Ovary (tissue), 3 donors: ENCODE measurements around the gene LARGE1.

Source experiments
- POLR2A ChIP-seq: fragments of 450-650 bp; IDR thresholded peaks from one replicate; pipeline ENCODE4 v1.6.1; 2017; ENCODE audit warnings: antibody characterized with exemption, mild to moderate bottlenecking, moderate library complexity
- TF ChIP-seq, protein P1 (sequence below), 3 donors: fragments of 450-650 bp in 2 of 3; fragments of 200-600 bp in 1 of 3; IDR thresholded peaks; one replicate each; pipeline versions ENCODE4 v1.5.1 to v1.8.0; 2016 to 2022; ENCODE audit warnings: antibody characterized with exemption in 3 of 3, mild to moderate bottlenecking in 1 of 3
- donor health status: DM: no; HTN: no; CAD: no.

DNA sequence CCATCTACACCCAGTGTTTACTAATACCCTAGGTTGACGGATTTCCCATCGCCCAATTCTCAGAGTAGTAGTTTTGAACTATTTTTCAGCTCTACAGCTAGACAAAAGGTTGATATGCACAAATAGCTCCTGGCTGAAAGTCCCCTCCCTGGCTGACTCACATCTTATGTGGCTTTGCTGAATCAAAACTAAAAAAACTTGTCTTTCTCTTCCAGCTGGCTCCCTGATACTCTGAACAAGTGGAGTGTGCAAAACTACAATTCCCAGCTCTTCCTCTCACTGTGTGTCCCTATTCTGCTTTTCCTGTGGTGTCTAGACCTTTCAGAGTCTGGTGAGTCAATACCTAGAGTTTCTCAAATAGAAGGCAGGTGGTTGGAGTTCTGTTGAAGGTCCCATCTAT, 12.7 kb upstream of the LARGE1 start:
- no peak for TF ChIP-seq POLR2A
- TF ChIP-seq, protein P1, sequence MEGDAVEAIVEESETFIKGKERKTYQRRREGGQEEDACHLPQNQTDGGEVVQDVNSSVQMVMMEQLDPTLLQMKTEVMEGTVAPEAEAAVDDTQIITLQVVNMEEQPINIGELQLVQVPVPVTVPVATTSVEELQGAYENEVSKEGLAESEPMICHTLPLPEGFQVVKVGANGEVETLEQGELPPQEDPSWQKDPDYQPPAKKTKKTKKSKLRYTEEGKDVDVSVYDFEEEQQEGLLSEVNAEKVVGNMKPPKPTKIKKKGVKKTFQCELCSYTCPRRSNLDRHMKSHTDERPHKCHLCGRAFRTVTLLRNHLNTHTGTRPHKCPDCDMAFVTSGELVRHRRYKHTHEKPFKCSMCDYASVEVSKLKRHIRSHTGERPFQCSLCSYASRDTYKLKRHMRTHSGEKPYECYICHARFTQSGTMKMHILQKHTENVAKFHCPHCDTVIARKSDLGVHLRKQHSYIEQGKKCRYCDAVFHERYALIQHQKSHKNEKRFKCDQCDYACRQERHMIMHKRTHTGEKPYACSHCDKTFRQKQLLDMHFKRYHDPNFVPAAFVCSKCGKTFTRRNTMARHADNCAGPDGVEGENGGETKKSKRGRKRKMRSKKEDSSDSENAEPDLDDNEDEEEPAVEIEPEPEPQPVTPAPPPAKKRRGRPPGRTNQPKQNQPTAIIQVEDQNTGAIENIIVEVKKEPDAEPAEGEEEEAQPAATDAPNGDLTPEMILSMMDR (IDR thresholded peaks at IDR 0.05): no peak
